Right lobe of liver (tissue), 4 donors: ENCODE measurements around the gene IQCH.

Source experiments
- CTCF ChIP-seq, 4 donors: fragments of 200-600 bp in 3 of 4; fragments of 450-650 bp in 1 of 4; IDR thresholded peaks; one replicate each; pipeline versions ENCODE4 v1.5.1 to v1.8.0; 2016 to 2022; ENCODE audit warnings: antibody characterized with exemption in 4 of 4, mild to moderate bottlenecking in 2 of 4
- POLR2A ChIP-seq: fragments of 450-650 bp; IDR thresholded peaks from one replicate; pipeline ENCODE4 v1.6.1; 2017; ENCODE audit warnings: antibody characterized with exemption, mild to moderate bottlenecking
- donor health status: DM: no; HTN: no; CAD: no.
- donor health status: DM: no; HTN: no; CAD: no.
- donor health status: DM: no; HTN: yes; CAD: no.

- no peak for TF ChIP-seq CTCF (IDR thresholded peaks at IDR 0.05)
- TF ChIP-seq POLR2A, result no peak
These were observed 6.5 kb upstream of the IQCH start for GRCh38 chr15:67248011-67248505.
